Measurements from ENCODE around the gene ARL15.

GRCh38 chr5:53923961-53924360, 386.4 kb downstream of the ARL15 start:
- TF ChIP-seq REST (IDR thresholded peaks at IDR 0.05) (no peak), TAF1 (conservative IDR thresholded peaks at IDR 0.05) (no peak), CTCF (IDR thresholded peaks at IDR 0.05; ENCODE audit: low read depth, low read length, missing input control) (no peak), FOXA1 (IDR thresholded peaks at IDR 0.05) (no peak), SP1 (IDR thresholded peaks at IDR 0.05) (no peak), MAX (IDR thresholded peaks at IDR 0.05) (no peak), YY1 (IDR thresholded peaks at IDR 0.05) (no peak), GABPA (IDR thresholded peaks at IDR 0.05 in 1 of 2, conservative IDR thresholded peaks at IDR 0.05 in 1 of 2) (no peak), ZBTB33 (IDR thresholded peaks at IDR 0.05) (no peak), ATF3 (IDR thresholded peaks at IDR 0.05) (no peak), RAD21 (IDR thresholded peaks at IDR 0.05) (no peak), JUND (IDR thresholded peaks at IDR 0.05) (no peak)

Measured in liver (tissue), 3 donors.